GM21528 (cell line): ENCODE results near the gene DENND1A.

ENCODE experiments used
- ATAC-seq: cut with Tn5 transposase; IDR thresholded peaks from one replicate; pipeline ENCODE4 v1.9.1; 2021; ENCODE audit warnings: mild to moderate bottlenecking, moderate library complexity; ENCODE audit not compliant: unreplicated experiment, low FRiP score

DENND1A gene

DNA sequence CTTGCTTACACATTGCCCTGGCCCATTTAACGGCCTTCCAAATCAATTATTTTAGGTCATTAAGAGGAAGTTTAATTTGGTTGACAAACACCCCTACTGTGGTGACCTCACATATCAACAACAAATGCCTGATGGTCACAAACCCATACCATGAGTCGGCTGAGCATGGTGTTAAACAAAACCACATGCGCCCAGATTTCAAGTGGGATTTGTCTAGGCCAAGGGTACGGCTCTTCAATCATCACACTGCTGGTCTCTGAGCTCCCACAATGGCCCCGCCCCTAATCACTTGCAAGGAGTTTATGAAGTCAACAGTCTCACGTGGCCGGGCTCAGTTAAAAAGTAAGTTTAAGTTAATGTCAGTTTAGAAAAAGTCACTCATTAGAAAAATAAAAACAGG is 330.1 kb downstream of the DENND1A start:
- ATAC-seq: no peak

- ATAC-seq: no peak
Observed at GRCh38 chr9:123597876-123598556, 331.9 kb downstream of the DENND1A start.

DNA sequence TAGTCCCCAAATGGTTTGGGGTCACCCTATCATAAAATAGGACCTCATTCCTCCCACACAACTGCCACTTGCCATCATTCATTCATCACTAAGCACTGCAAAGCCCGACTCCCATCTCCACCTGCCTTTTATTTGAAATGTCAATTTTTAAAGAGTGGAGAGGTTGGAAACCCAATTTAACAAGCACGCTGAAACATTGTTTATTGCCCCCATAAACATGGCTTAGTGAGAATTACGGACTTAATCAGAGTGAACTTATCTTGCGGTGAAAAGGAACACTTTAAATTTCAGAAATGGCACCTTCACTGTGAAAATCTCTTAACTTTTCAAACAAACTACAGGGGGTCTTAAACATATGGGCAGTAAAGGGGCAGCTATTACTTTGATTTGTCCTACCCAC is 332.9 kb downstream of the DENND1A start:
- no peak for ATAC-seq

- no peak for ATAC-seq
Observed at GRCh38 chr9:123591283-123591682, 338.6 kb downstream of the DENND1A start.

DNA sequence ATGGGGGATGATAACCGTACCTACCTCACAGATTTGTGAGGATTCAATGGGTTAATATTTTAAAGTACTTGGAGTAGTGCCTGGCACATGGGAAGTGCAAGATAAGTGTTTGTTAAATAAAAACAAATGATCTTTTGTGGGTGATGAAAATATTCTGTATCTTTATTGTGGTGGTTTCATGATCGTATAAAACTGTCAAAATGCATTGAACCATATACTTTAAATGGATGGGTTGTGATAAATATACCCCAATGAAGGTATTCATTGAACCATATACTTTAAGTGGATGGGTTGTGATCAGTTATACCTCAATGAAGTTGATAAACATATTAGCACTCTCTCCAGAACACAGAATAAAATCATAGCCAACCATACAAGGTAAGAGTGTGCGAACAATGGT is 339.4 kb downstream of the DENND1A start:
- ATAC-seq: no peak

- no peak for ATAC-seq
Observed at GRCh38 chr9:123589361-123590239, 340.3 kb downstream of the DENND1A start.

DNA sequence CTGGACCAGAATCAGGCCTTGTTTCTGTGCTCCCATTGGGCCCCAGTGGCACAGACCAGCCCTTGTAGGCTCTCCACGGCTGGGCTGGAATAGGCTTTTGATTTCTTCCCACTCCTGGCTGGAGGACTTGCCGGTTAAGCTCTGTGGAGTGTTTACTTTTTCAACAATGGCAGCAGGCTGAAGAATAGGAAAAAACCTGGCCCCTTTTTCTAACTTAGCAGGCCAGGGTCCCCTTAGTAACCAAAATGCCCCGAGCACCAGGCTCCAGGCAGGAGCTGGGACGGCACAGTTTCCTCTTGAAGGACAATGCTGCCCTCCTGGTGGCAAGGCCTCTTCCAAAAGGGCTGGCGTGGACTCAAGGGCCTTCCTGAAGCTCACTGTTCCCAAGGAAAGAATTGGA is 343.7 kb downstream of the DENND1A start:
- no peak for ATAC-seq

DNA sequence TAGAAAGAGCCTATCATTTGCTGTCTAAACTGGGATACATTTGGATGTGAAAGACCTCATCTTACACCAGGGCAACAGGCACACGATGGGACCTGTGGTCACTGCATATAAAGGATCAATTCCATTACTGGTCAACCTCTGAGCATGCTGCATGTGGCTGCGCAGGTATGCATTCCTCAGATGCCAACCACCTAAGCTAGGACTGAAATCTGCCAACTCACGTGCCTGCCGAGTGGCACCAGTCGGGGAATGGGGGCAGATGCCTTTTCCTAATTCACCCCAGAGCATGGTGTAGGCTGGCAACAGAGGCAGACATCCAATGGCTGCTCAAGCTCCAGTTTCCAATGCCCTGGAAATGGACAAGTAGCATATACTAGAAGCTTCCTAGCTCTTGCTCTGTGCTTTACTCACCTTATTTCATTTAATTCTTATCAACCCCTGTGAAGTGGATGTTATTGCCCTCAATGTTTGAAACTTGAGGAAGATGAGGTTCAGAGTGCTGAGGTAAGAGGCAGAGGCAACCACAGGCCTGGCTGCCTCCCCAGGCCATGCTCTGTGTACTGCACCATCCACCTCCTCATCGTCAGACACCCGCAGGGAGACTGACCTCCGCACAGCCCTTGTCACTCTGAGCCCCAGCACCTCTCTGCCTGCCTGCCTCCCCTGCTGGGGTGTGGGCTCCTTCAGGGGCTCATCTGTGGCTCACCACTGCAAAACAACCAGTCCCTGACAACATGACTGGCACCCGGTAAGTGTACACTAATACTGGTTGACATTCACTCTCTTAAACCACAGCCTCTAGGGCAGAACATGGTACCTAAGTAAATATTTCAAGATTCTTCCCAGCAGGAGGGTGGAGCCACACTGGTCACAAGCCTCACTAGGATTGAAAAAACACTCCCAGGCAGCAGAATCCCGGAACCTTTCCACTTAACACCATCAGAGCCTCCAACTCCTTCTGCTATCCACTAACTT is 345.4 kb downstream of the DENND1A start:
- ATAC-seq: no peak

DNA sequence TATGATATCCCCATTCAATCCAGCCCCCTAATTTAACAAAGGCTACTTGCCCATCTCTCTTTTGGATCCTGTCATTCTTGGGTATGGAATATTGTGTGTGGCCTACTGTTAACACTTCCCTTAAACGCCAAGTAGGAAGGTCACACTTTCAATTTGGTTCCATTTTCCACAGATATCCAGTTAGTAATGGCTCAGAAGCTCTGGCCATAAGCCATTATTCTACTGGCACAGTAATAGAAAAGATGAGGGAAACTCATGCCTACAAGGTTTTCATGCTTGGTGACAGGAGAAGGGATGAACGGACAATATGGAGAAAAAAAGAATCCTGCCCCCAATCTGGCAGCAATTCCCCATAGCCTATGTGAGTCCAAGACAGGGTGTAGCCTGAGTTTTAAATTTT is 346.3 kb downstream of the DENND1A start:
- no peak for ATAC-seq

DNA sequence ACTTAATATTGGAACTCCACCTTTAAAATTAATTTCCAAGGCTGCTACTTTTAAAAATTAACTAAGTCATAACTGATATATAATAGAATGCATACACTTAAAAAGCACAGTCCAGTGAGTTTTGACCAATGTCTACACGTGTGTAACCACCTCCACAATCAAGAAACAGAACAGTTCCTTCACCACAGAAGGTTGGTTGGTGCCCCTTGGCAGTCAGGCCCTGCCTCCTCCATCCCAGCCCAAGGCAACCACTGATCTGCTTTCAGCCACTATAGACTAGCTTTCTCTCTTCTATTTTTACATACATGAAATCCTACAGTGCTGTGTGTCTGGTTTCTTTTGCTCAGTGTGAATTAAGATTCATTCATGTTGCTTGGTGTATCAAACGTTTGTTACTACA is 358.7 kb downstream of the DENND1A start:
- no peak for ATAC-seq

- no peak for ATAC-seq
Observed at GRCh38 chr9:123568691-123569688, 360.9 kb downstream of the DENND1A start.

- ATAC-seq: no peak
Observed at GRCh38 chr9:123567013-123567412, 362.9 kb downstream of the DENND1A start.

GRCh38 chr9:123564652-123565051 is 365.3 kb downstream of the DENND1A start:
- no peak for ATAC-seq

DNA sequence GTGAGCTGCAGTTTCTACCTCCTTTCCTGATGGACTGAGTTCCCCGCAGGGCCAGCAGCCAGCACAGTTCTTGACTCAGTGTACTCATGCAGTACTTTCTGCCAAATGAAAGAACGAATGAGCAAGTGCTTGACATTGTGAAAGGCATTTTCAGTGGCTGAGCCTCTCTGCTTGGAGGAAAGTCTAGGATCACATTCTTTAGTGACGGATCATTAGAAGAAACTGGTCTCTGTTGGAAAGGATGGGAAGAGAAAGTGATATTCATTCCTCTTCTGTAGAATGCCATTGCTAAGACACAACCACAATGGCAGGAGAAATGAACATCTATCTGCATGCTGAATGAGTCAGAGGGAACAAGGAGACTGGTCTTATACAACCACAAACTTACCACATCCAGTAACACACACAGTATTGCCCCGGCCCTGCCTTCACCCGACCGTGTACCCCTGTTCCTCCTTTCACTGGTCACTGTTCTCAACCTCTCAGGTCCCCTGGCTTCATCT is 367.0 kb downstream of the DENND1A start:
- ATAC-seq: no peak

DNA sequence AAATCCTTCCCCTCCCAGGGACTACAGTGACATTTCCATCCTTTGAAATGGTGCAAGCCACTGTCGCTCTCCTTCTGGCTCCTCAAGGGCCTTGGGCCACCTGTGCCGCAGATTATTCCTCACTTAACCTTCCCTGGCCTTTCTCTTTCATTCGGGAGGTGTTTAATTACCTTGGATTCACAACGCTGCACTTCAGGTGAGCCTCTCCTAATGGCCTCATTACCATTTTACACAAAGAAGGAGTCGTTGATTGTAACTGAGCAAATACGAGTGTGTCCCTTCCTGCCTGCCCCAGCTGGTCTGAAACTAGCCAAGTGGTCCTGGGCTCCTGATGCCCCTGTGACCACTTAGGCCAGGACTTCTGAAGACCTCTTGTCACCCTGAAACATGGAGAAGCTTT is 368.9 kb downstream of the DENND1A start:
- ATAC-seq: no peak

DNA sequence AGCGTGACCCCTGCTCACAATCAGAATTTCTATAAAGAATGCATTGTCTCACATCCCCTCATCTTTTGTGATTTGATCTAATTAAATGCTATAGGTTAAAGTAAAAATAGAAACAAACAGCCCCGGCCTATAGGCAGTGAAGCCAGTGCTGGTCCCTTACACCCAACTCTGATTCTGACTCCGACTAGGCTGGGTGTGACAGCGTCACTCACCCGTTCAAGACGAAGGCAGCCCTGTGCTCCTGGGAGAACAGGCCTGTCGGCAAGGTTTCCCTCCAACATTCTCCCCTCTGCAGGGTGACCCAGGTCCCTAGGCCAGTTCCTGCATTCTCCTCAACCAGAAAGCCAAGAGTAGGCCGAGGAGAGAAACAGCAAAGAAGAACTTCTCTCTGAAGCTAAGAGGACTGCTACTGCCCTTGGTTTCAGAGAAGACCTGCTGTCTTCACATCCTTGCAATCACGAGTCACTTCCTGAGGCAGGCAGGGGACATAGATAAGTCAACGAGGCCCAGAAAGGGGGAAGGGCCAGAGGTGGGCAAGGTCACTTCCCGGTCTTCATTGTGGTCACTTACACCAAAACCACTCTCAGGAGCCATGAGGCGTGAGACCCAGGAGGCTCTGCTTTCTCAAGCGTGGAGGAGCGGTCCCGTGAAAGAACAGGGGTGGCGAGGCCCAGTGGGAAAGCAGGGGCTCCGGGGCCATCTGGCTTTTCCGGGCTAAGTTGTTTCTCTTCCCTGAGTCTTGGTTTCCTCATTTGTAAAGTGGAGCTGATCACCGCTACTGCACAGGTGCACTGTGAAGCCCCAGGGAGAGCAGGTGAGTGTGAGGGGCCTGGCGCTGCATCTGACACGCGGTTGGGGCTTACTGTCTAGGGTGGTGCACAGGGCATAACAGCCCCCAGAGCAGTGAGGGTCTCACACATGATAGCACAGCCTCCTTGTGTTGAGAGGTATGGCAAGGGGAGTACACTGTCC is 373.2 kb downstream of the DENND1A start:
- no peak for ATAC-seq

DNA sequence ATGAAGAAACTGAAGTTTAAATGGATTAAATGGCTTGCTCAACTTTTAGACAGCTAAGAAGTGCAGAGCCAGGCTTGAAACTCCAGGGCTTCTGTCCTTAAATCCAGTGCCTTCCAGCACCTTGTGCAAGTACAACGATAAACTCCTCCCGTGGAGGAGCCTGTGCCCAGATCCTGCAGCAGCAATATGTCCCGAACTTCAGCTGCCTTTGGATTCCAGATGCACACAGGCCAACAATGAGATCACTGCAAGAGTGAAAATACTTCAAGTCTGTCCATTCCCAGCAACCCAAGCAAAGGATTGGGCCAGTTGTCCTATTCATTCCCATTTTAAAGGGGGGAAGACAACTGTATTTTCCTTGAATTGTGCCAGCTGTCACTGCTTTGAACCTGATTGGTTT is 374.3 kb downstream of the DENND1A start:
- ATAC-seq: no peak

GRCh38 chr9:123552530-123552929 is 377.4 kb downstream of the DENND1A start:
- no peak for ATAC-seq
